Ishikawa (cell line): ENCODE measurements around the gene THSD4.

Experiments
- EP300 ChIP-seq: IDR thresholded peaks from 2 replicates; pipeline ENCODE4 v1.6.1; 2012; ENCODE audit warnings: borderline replicate concordance
- TAF1 ChIP-seq: IDR thresholded peaks from 2 replicates; pipeline ENCODE4 v1.6.1; 2012; ENCODE audit warnings: low read depth, mild to moderate bottlenecking
- USF1 ChIP-seq: IDR thresholded peaks from 2 replicates; pipeline ENCODE4 v1.6.1; 2012

- no peak for TF ChIP-seq TAF1
- TF ChIP-seq USF1: no peak
- no peak for TF ChIP-seq EP300
Measured at GRCh38 chr15:71304681-71305080, 189.4 kb downstream of the THSD4 start.
